Cardiac muscle cell (in vitro differentiated cells and primary cell): ENCODE measurements around the gene MYRF. TPM values are rescaled to one million over a fixed set of nuclear protein-coding genes. Genes with fewer than 3 reads are reported as not detected.
A peak's percentile ranks its signal among the peaks of the same experiment; 100 is the strongest.

Experiments used
- DNase-seq, 2 donors: peaks; one replicate each; pipeline versions ENCODE4 v3.0.0 to v3.0.0-alpha.2; 2010 to 2017; ENCODE audit warnings: low read depth in 1 of 2, low spot score in 1 of 2
- H3K27ac ChIP-seq: fragments of 200-600 bp; sonication (generic); 2 replicates; pipeline ENCODE4 v1.5.1; 2016
- H3K27me3 ChIP-seq: fragments of 200-600 bp; sonication (generic); 2 replicates; pipeline ENCODE4 v1.6.0; 2016; ENCODE audit warnings: control low read depth
- H3K36me3 ChIP-seq: fragments of 200-600 bp; sonication (generic); 2 replicates; pipeline ENCODE4 v1.5.1; 2016; ENCODE audit warnings: control low read depth
- H3K4me1 ChIP-seq: fragments of 200-600 bp; sonication (generic); 2 replicates; pipeline ENCODE4 v1.8.1; 2017; ENCODE audit warnings: low read depth, mild to moderate bottlenecking, mixed run types
- H3K4me3 ChIP-seq: fragments of 200-600 bp; sonication (generic); 2 replicates; pipeline ENCODE4 v1.5.1; 2016; ENCODE audit warnings: mild to moderate bottlenecking
- H3K9me3 ChIP-seq: fragments of 200-600 bp; sonication (generic); 2 replicates; pipeline ENCODE4 v1.5.1; 2017; ENCODE audit warnings: low read depth, mild to moderate bottlenecking, control low read depth
- CTCF ChIP-seq: IDR thresholded peaks from 2 replicates; pipeline ENCODE4 v1.5.1; 2012; ENCODE audit warnings: low read depth, mild to moderate bottlenecking, low read length
- polyA plus RNA-seq: library from polyadenylated mRNA; unstranded; fragments of >200 nt; fragmentation: Nextera tagmentation; extraction: Ambion mirVana; gene quantifications from 2 replicates; pipeline ENCODE4 v1.2.1, GENCODE V29; 2016
- total RNA-seq: library from RNA; depleted of rRNA; stranded (reverse); fragments of >200 nt; gene quantifications from 2 replicates; pipeline ENCODE4 v1.2.3, GENCODE V29; 2016

Gene MYRF
- total and polyA plus RNA-seq, 2 experiments from 2014 or later, result 29.3 to 56.9 TPM

GRCh38 chr11:61720597-61720996, 31.8 kb upstream of the MYRF start:
- H3K4me3 ChIP-seq, result no peak overlapping the region

GRCh38 chr11:61724437-61724836, 28.0 kb upstream of the MYRF start:
- Histone ChIP-seq H3K27ac (no peak overlapping the region), H3K27me3 (no peaks in the 10 kb centered on the region), H3K4me3 (no peak overlapping the region), H3K4me1 (peaks cover 11% of the 10 kb centered on the region), H3K9me3 (no peaks in the 10 kb centered on the region), H3K36me3 (no peaks in the 10 kb centered on the region)
- no peak for TF ChIP-seq CTCF
- no peak for DNase-seq

More at GRCh38 chr11:61720597-61720996, 31.8 kb upstream of the MYRF start:
- DNase-seq, result no peak
- Histone ChIP-seq H3K36me3 (no peaks in the 10 kb centered on the region), H3K9me3 (no peaks in the 10 kb centered on the region), H3K4me1 (peaks cover 8% of the 10 kb centered on the region), H3K27ac (no peak overlapping the region), H3K27me3 (no peaks in the 10 kb centered on the region)
- TF ChIP-seq CTCF, result no peak

- Histone ChIP-seq H3K27ac (no peak overlapping the region), H3K27me3 (no peaks in the 10 kb centered on the region), H3K4me1 (peaks cover 13% of the 10 kb centered on the region), H3K4me3 (no peak overlapping the region), H3K9me3 (no peaks in the 10 kb centered on the region), H3K36me3 (no peaks in the 10 kb centered on the region)
- TF ChIP-seq CTCF, result no peak
- peak in 1 of 2 donors; percentile 18 for DNase-seq
Measured at GRCh38 chr11:61725781-61726231, 26.6 kb upstream of the MYRF start.

- no peak for DNase-seq
- Histone ChIP-seq H3K27ac (no peak overlapping the region), H3K4me3 (no peak overlapping the region), H3K4me1 (peaks cover 13% of the 10 kb centered on the region), H3K27me3 (no peaks in the 10 kb centered on the region), H3K36me3 (no peaks in the 10 kb centered on the region), H3K9me3 (no peaks in the 10 kb centered on the region)
- no peak for TF ChIP-seq CTCF
Measured at GRCh38 chr11:61726775-61727174, 25.7 kb upstream of the MYRF start.

GRCh38 chr11:61727401-61727811, 25.0 kb upstream of the MYRF start:
- no peaks in the 10 kb centered on the region for H3K27me3 ChIP-seq
- no peaks in the 10 kb centered on the region for H3K9me3 ChIP-seq
- no peak overlapping the region for H3K4me3 ChIP-seq
- TF ChIP-seq CTCF, result no peak
- H3K27ac ChIP-seq, result no peak overlapping the region
- H3K36me3 ChIP-seq, result no peaks in the 10 kb centered on the region
- DNase-seq, result no peak
- peaks cover 13% of the 10 kb centered on the region for H3K4me1 ChIP-seq
